Subcutaneous adipose tissue (tissue), 4 donors: ENCODE measurements around the gene SERPINB10. TPM values are rescaled to one million over a fixed set of nuclear protein-coding genes. Genes with fewer than 3 reads are reported as not detected.

Source experiments
- total RNA-seq, 4 donors: library from RNA; depleted of rRNA; stranded (reverse); fragments of >200 nt; gene quantifications; one replicate each; pipeline ENCODE4 v1.1.0, GENCODE V29; 2016
- TF ChIP-seq, protein P1 (sequence below): fragments of 450-650 bp; IDR thresholded peaks from one replicate; pipeline ENCODE4 v1.5.1; 2016; ENCODE audit warnings: low read depth, mild to moderate bottlenecking, control low read depth, antibody characterized with exemption, moderate library complexity

Gene SERPINB10
- total RNA-seq, 4 donors from 2014 or later = not detected

DNA sequence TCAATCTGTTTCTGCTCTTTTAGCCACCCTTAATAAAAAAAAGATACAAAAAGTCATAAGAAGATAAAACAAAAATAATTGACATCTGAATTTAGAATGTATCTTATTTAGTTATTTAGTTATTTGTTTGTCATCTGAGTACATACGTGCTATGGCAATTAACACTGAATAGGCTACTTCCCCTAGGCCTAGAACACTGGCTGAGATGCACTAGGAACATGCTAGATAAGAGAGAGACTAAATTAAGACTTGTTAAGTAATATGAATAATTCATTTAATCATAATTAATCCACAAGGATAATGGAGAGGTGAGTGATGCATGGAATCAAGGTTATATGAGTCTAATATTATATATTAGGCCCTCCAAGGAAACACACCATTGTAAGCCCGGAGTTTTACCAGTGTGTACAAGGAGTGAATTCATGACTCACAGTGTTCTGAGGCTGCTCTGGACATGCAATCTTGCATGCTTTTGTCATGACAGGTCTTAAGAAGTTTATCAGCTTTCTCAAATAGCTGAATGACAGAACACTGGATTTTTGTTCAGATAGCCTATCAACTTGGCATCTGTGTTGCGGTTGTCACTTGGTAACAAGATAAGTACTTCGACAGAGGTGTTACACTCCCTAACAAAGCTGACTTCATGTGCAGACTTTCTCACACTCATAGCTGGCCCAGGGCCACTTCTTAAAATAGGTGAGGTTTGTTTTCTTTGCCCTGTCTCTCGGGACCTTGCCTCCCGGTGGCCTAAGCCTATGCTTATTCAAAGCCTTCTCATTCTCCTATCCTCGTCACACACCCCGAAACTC is 25.2 kb upstream of the SERPINB10 start:
- TF ChIP-seq, protein P1, sequence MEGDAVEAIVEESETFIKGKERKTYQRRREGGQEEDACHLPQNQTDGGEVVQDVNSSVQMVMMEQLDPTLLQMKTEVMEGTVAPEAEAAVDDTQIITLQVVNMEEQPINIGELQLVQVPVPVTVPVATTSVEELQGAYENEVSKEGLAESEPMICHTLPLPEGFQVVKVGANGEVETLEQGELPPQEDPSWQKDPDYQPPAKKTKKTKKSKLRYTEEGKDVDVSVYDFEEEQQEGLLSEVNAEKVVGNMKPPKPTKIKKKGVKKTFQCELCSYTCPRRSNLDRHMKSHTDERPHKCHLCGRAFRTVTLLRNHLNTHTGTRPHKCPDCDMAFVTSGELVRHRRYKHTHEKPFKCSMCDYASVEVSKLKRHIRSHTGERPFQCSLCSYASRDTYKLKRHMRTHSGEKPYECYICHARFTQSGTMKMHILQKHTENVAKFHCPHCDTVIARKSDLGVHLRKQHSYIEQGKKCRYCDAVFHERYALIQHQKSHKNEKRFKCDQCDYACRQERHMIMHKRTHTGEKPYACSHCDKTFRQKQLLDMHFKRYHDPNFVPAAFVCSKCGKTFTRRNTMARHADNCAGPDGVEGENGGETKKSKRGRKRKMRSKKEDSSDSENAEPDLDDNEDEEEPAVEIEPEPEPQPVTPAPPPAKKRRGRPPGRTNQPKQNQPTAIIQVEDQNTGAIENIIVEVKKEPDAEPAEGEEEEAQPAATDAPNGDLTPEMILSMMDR = no peak

DNA sequence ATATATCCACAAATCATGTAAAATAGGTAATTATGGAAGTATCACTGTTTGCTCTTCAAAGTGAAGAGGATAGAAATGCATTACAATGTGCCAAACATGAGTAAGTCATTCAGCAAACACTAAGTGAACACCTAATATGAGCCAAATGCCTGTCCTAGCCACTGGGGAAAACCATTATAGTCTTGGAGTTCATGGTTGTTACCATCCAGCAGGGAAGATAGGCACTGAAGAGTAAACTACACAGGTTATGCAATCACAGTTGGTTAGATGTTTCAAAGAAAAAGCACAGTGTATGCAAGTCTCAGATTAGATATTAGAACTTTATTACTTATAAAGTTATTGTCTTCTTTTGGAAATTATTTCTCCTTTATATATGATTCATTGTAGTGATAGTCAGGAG is 24.1 kb upstream of the SERPINB10 start:
- TF ChIP-seq, protein P1 = no peak

DNA sequence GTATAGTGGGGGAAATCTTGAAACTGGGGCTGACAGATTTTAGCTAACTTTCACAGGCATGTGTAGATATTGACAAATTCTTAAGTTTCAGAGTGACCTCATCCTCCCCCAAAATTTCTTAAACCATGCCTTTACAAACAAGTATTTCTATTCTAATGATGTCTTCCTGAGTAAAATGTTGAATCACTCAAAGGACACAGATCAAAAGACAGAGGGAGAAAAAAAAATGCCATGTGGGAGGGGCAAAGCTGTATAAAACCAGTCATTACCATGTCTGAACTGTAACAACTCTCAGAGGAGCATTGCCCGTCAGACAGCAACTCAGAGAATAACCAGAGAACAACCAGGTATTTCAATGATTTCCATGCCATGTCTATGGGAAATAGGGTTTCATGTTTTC is 20.3 kb upstream of the SERPINB10 start, which contains the start of gene SERPINB2:
TSS of gene SERPINB2 (plus strand) at position 282 of the 400 bp plus-strand sequence. CDS start 3,740 bp downstream, outside the sequence.
- TF ChIP-seq, protein P1 = no peak

DNA sequence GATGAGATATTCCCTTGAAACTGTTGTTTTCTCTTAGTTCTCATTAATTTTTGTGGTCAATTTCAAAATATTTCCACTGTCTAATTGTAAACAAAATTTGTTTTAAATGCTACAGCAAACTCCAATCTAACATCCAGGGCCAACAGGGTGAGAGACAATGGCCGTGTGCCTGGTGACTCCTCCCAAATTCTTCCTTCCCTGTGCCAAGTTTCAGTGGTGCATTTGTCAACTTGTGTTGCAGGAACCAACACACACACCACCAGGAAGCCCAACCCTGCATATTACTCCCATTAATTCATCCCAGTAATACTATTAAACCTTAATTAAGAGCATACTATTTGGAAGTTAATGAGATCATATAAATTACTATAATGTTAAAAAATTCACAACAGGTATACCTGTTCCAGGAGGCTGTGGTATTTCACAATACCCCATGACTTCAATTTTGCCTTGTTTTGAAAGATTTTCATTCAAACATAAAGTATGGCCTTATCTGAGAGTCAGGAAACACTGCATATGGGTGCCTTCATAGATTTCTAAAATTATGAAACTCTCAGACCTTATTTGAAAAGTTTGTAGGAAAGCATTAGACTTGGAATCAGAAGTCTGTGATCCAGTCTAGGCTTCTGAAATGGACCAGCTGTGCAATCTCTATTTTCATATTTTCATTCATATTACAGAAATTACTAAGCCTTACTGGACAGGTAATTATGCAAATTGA is 19.1 kb upstream of the SERPINB10 start:
- TF ChIP-seq, protein P1 = no peak

DNA sequence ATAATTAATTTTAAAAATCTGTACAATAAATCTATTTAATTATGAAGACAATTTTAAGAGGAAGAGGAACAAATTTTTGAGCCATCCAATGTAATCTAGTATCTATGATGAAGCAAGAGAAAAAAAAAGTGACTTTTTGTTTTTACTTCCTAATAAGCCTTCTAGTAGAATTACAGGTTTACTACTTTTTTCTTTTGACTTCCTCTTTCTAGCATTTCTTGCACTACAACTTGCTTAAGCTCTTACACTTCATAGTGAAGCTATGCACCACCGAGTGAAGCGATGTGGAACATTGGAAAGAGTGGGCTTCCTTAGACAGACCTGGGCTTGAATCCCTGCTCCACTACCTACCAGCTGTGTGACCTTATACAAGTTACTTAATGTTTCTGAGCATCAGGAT is 18.1 kb upstream of the SERPINB10 start:
- TF ChIP-seq, protein P1 = no peak

DNA sequence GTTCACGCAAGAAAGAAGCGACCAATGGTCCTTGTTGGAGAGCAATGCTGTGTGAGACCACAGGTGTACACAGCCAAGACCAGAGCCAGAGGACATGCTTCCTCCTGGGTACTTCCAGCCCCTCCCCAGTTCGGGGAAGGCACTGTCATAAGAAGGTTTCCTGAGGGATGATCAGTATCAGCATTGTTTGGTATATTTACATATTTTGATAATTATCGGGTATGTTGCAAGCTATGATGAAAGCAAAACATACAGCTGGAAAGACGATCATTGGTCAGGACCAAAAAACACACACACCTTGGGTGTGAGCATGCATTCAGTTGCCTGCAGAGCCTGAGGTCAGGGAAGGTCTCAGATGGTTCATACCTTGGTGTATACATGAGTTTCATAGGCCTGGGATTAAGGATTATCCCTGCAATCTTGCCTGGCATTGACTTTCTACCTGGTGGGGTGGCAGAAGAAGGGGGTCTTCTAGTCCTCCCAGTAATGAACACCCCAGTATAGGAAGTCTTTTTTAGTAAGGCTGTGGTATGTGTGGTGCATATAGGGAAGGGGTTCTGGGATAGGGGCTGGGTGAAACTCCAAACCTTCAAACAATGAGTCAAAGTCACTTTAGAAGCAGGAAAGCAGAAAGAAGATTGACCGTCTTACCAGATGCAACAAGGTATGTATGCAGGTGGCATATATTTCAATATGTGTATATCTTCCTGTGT is 17.4 kb upstream of the SERPINB10 start:
- TF ChIP-seq, protein P1 = no peak

DNA sequence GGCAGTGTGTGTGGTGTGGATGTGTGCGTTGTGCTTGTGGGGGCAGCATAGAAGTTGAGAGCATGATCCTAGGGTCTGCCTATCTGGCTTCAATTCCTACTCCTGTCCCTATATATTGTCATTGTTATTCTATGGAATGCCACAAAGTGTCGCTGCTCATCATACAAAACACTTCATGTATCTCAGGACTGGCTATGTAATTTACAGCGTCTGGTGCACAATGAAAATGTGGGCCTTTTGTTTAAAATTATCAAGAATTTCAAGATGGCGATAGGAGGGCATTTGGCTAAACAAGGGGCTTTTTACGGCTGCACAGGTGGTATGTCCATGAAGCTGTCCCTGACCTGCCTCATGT is 16.8 kb upstream of the SERPINB10 start:
- TF ChIP-seq, protein P1 = no peak
